PC-3 (cell line): ENCODE measurements around the gene FBXO42. TPM values are rescaled to one million over a fixed set of nuclear protein-coding genes. Genes with fewer than 3 reads are reported as not detected.

ENCODE experiments used
- ATAC-seq: fragments of 200-7000 bp; cut with Tn5 transposase; 2 replicates; pipeline ENCODE4 v1.9.1; 2020; ENCODE audit warnings: mild to moderate bottlenecking, moderate library complexity
- BruUV-seq: library from RNA; stranded (reverse); fragments of 400-500 nt; replicated peaks from 2 replicates; lab custom pipeline; 2021; lab: Mats Ljungman, UMichigan
- CTCF ChIA-PET: fragments of 300-600 bp; sonication (Branson Sonifier 250); formaldehyde crosslinking; loops from one replicate; lab custom pipeline; 2022; ENCODE audit warnings: antibody characterized with exemption; lab: Charles Lee
- POLR2A ChIA-PET: fragments of 300-600 bp; sonication (Branson Sonifier 250); formaldehyde crosslinking; loops from one replicate; lab custom pipeline; 2022; ENCODE audit warnings: antibody characterized with exemption; ENCODE audit not compliant: unreplicated experiment; lab: Charles Lee
- DNase-seq: peaks from one replicate; pipeline ENCODE4 v3.0.0-alpha.2; 2015
- H2AFZ ChIP-seq: fragments of 300-600 bp; sonication (generic); 2 replicates; pipeline ENCODE4 v1.6.0; 2016; ENCODE audit warnings: antibody characterized with exemption, low read length
- H3F3A ChIP-seq: fragments of 300-600 bp; sonication (generic); one replicate; pipeline ENCODE4 v1.6.0; 2017; ENCODE audit warnings: antibody characterized with exemption, low read length, control low read depth, mild to moderate bottlenecking; ENCODE audit not compliant: unreplicated experiment
- H3K27ac ChIP-seq: fragments of 300-600 bp; sonication (generic); 2 replicates; pipeline ENCODE4 v1.5.1; 2016; ENCODE audit warnings: mild to moderate bottlenecking, low read length
- H3K27me3 ChIP-seq: fragments of 300-600 bp; sonication (generic); 2 replicates; pipeline ENCODE4 v1.6.1; 2016; ENCODE audit warnings: low read length, mixed read lengths
- H3K36me3 ChIP-seq: fragments of 300-600 bp; sonication (generic); 2 replicates; pipeline ENCODE4 v1.6.1; 2016; ENCODE audit warnings: low read depth, mixed run types, low read length, mixed read lengths
- H3K4me1 ChIP-seq: fragments of 300-600 bp; sonication (generic); 2 replicates; pipeline ENCODE4 v1.5.1; 2016; ENCODE audit warnings: low read length; ENCODE audit not compliant: insufficient read depth
- H3K4me2 ChIP-seq: fragments of 300-600 bp; sonication (generic); 2 replicates; pipeline ENCODE4 v1.6.0; 2016; ENCODE audit warnings: low read length
- H3K4me3 ChIP-seq: fragments of 300-600 bp; sonication (generic); 2 replicates; pipeline ENCODE4 v1.5.1; 2016; ENCODE audit warnings: mild to moderate bottlenecking, low read length, mixed read lengths
- H3K79me2 ChIP-seq: fragments of 300-600 bp; sonication (generic); 2 replicates; pipeline ENCODE4 v1.6.1; 2017; ENCODE audit warnings: low read length, mixed read lengths
- H3K9ac ChIP-seq: fragments of 300-600 bp; sonication (generic); 2 replicates; pipeline ENCODE4 v1.6.0; 2016; ENCODE audit warnings: mild to moderate bottlenecking, low read length
- H3K9me2 ChIP-seq: fragments of 300-600 bp; sonication (generic); replicated peaks from 2 replicates; pipeline ENCODE4 v1.6.1; 2016; ENCODE audit warnings: mixed run types, low read length, mixed read lengths
- H3K9me3 ChIP-seq: fragments of 300-600 bp; sonication (generic); 2 replicates; pipeline ENCODE4 v1.6.1; 2016; ENCODE audit warnings: low read length, mixed read lengths
- H4K20me1 ChIP-seq: fragments of 300-600 bp; sonication (generic); 2 replicates; pipeline ENCODE4 v1.6.1; 2016; ENCODE audit warnings: low read length, mixed read lengths
- CTCF ChIP-seq: fragments of 300-600 bp; sonication (generic); conservative IDR thresholded peaks from 2 replicates; pipeline ENCODE4 v1.5.1; 2017; ENCODE audit warnings: antibody characterized with exemption, low read depth, mild to moderate bottlenecking, low read length
- EZH2 ChIP-seq: fragments of 300-600 bp; sonication (generic); IDR thresholded peaks from one replicate; pipeline ENCODE4 v1.6.1; 2017; ENCODE audit warnings: antibody characterized with exemption, mild to moderate bottlenecking, low read length; ENCODE audit not compliant: unreplicated experiment
- EZH2phosphoT487 ChIP-seq: fragments of 300-600 bp; sonication (generic); IDR thresholded peaks from 2 replicates; pipeline ENCODE4 v1.6.1; 2018; ENCODE audit warnings: mild to moderate bottlenecking, antibody characterized with exemption, low read length, borderline replicate concordance
- intact Hi-C: fragments of 100-400 bp; cut with micrococcal nuclease; formaldehyde crosslinking; loops from 2 replicates; pipeline ENCODE4 v1.9.0; 2023
- total RNA-seq: library from RNA; depleted of rRNA; stranded (reverse); fragments of >200 nt; gene quantifications from 2 replicates; pipeline ENCODE4 v1.2.3, GENCODE V29; 2014

FBXO42 gene
- total RNA-seq, 1 experiment from 2014 or later, result 16.0 TPM

- TF ChIP-seq EZH2 (no peak), EZH2phosphoT487 (no peak), CTCF (no peak)
- POLR2A ChIA-PET, result no interaction called here
- Histone ChIP-seq H3K27me3 (no peaks in the 10 kb centered on the region), H3K27ac (no peak overlapping the region), H3K4me2 (0 out of 2 replicates have a peak overlapping the region, but pooled peaks have one; percentile 8), H3K9me2 (no peaks in the 10 kb centered on the region), H3K36me3 (0 out of 2 replicates have a peak, but pooled peaks cover 4% of the 10 kb centered on the region), H3K9me3 (no peaks in the 10 kb centered on the region), H4K20me1 (peaks cover 6% of the 10 kb centered on the region; the same call in 1 of the 2 replicates), H3K9ac (no peak overlapping the region), H3K79me2 (peaks cover 83% of the 10 kb centered on the region), H2AFZ (no peak overlapping the region), H3F3A (no peaks in the 10 kb centered on the region), H3K4me3 (no peak overlapping the region), H3K4me1 (peaks cover 18% of the 10 kb centered on the region)
- intact Hi-C loops, result loop anchor here (2.0 kb wide), 1 partner anchor 72 kb away; no protein-coding TSS in a partner anchor
- CTCF ChIA-PET, result interaction anchor here (0.5 kb wide), 1 partner anchor 24 kb away, joined by 7 read pairs; no protein-coding TSS in a partner anchor
- no TSS peak for BruUV-seq
- ATAC-seq (peak; percentile 94), DNase-seq (peak; percentile 79)
These were observed 27.8 kb downstream of the FBXO42 start for GRCh38 chr1:16324456-16324890.

- Histone ChIP-seq H3K9me3 (no peaks in the 10 kb centered on the region), H3K79me2 (peaks cover 82% of the 10 kb centered on the region), H3K9ac (no peak overlapping the region), H3K9me2 (no peaks in the 10 kb centered on the region), H2AFZ (no peak overlapping the region), H4K20me1 (peaks cover 6% of the 10 kb centered on the region; the same call in 1 of the 2 replicates), H3K4me1 (peaks cover 12% of the 10 kb centered on the region), H3K27ac (no peak overlapping the region), H3F3A (no peaks in the 10 kb centered on the region), H3K4me2 (no peak overlapping the region), H3K36me3 (no peaks in the 10 kb centered on the region), H3K27me3 (no peaks in the 10 kb centered on the region), H3K4me3 (no peak overlapping the region)
- POLR2A ChIA-PET, result no interaction called here
- CTCF ChIA-PET, result no interaction called here
- ATAC-seq (no peak), DNase-seq (no peak)
- intact Hi-C loops, result no loop called here
- BruUV-seq, result no TSS peak
- TF ChIP-seq EZH2phosphoT487 (no peak), EZH2 (no peak), CTCF (no peak)
These were observed 31.0 kb downstream of the FBXO42 start for GRCh38 chr1:16321176-16321867.

GRCh38 chr1:16318555-16318954, 33.7 kb downstream of the FBXO42 start:
- POLR2A ChIA-PET, result no interaction called here
- Histone ChIP-seq H3K4me1 (no peaks in the 10 kb centered on the region), H3K9me2 (no peaks in the 10 kb centered on the region), H3K9me3 (no peaks in the 10 kb centered on the region), H3K79me2 (peaks cover 60% of the 10 kb centered on the region), H3K27ac (no peak overlapping the region), H3K36me3 (peaks cover 8% of the 10 kb centered on the region), H3K27me3 (no peaks in the 10 kb centered on the region), H3K9ac (no peak overlapping the region), H4K20me1 (no peaks in the 10 kb centered on the region), H3K4me3 (no peak overlapping the region), H3K4me2 (no peak overlapping the region), H2AFZ (no peak overlapping the region), H3F3A (no peaks in the 10 kb centered on the region)
- DNase-seq (no peak), ATAC-seq (no peak)
- TF ChIP-seq CTCF (no peak), EZH2phosphoT487 (no peak), EZH2 (no peak)
- BruUV-seq, result no TSS peak
- intact Hi-C loops, result no loop called here
- CTCF ChIA-PET, result no interaction called here
